ENCODE measurements around the gene TSGA10IP.
A peak's percentile ranks its signal among the peaks of the same experiment; 100 is the strongest.

Gene TSGA10IP

DNA sequence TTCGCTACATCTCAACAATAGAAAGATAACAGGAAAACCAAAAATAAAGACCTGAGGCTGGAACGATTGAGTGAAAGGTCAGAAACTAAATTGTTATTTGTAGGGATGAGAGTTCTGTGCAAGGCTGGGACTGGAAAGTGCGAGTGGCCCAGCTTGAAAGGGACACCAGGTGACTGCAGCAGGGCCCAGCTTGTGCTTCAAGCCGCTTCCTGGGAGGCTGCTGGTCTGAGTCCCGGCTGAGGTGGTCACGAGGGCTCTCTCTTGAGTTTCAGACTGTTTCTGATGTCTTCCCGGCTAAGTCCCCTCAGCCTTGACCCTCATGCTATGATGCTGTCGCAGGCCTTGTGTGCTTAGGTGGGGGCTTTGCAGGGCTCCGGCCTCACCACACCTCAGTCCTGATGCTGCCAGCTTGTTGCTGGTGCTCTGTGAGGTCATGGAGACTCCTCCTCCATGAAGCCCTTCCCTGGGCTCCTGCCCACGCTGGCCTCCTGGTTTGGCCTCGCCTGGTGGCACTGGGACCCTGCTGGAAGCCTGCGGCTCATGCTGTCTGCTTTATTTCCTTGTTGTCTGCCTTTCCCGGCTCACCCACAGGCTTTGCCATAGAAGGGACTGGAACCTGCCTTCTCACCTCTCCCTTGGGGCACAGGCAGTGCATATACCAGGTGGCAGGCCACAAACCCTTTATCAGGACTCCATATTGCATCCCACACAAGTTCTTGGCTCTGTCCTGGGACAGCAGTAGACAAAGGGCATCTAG, 61.0 kb downstream of the TSGA10IP start:
- H3K27ac ChIP-seq (ENCODE audit: low read depth, low read length) = peak overlapping the region; percentile 86

DNA sequence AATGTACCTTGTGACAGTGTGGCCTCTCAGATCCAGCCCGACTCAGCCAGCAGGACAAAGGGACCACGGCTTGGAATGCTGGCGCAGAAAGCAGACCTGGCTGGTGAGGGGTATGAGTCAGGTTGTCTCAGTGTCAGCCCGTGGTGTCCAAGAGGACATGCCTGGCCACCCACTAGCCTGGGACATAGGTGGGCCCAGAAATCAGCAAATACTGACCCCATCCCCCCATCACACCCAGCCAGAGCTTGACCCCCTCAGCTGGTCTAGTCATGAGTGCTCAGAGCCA, 61.6 kb downstream of the TSGA10IP start:
- H4K5ac ChIP-seq (ENCODE audit: low read length) = no peak overlapping the region
- H3K36me3 ChIP-seq (ENCODE audit: control insufficient read depth, insufficient read depth, low read length) = peaks cover 3% of the 10 kb centered on the region
- no CpG with 5 or more reads among the region's 4 CpGs for WGBS (ENCODE audit: extremely low coverage, insufficient coverage, low lambda C conversion rate)
- peaks cover 10% of the 10 kb centered on the region for H3K79me1 ChIP-seq (ENCODE audit: low read length)
- no peak overlapping the region for H4K8ac ChIP-seq (ENCODE audit: low read depth, low read length)
- H2AK5ac ChIP-seq (ENCODE audit: low read length) = no peak overlapping the region
- H3K18ac ChIP-seq (ENCODE audit: low read length) = peak overlapping the region; percentile 3
- no peak overlapping the region for H3K9ac ChIP-seq (ENCODE audit: low read length)
- H3K4me1 ChIP-seq (ENCODE audit: control insufficient read depth, low read depth, low read length) = peaks cover 15% of the 10 kb centered on the region
- H3K23ac ChIP-seq (ENCODE audit: low read length) = no peak overlapping the region
- peak overlapping the region; percentile 86 for H3K27ac ChIP-seq (ENCODE audit: low read depth, low read length)
- DNase-seq = no peak
- no peak overlapping the region for H2BK120ac ChIP-seq (ENCODE audit: low read depth, low read length)
- H3K56ac ChIP-seq (ENCODE audit: low read length) = peak overlapping the region; percentile 54
- H3K4ac ChIP-seq (ENCODE audit: low read depth, low read length) = no peak overlapping the region
- peak overlapping the region; percentile 48 for H2BK5ac ChIP-seq (ENCODE audit: low read length)
- no peak overlapping the region for H3K4me3 ChIP-seq (ENCODE audit: low read length)
- peaks cover 9% of the 10 kb centered on the region for H3K79me2 ChIP-seq (ENCODE audit: control insufficient read depth, insufficient read depth, low read length)
- no peaks in the 10 kb centered on the region for H3K27me3 ChIP-seq (ENCODE audit: insufficient read depth, low read length, poor library complexity)
- no peak overlapping the region for H3K4me2 ChIP-seq (ENCODE audit: low read length)
- H2BK15ac ChIP-seq (replicated peaks; ENCODE audit: low read depth) = no peak overlapping the region

More for the DNA sequence above, 61.0 kb downstream of the TSGA10IP start:
- Histone ChIP-seq H3K23ac (ENCODE audit: low read length) (no peak overlapping the region), H3K79me1 (ENCODE audit: low read length) (peaks cover 14% of the 10 kb centered on the region), H3K79me2 (ENCODE audit: control insufficient read depth, insufficient read depth, low read length) (peaks cover 13% of the 10 kb centered on the region), H3K4me3 (ENCODE audit: low read length) (no peak overlapping the region), H3K9ac (ENCODE audit: low read length) (no peak overlapping the region), H4K8ac (ENCODE audit: low read depth, low read length) (no peak overlapping the region), H3K18ac (ENCODE audit: low read length) (peak overlapping the region; percentile 3), H3K4ac (ENCODE audit: low read depth, low read length) (no peak overlapping the region), H3K27me3 (ENCODE audit: insufficient read depth, low read length, poor library complexity) (no peaks in the 10 kb centered on the region), H3K36me3 (ENCODE audit: control insufficient read depth, insufficient read depth, low read length) (peaks cover 3% of the 10 kb centered on the region), H3K4me1 (ENCODE audit: control insufficient read depth, low read depth, low read length) (peaks cover 15% of the 10 kb centered on the region), H4K5ac (ENCODE audit: low read length) (no peak overlapping the region), H2BK5ac (ENCODE audit: low read length) (peak overlapping the region; percentile 48), H2AK5ac (ENCODE audit: low read length) (peak overlapping the region; percentile 22), H3K56ac (ENCODE audit: low read length) (peak overlapping the region; percentile 54), H2BK120ac (ENCODE audit: low read depth, low read length) (no peak overlapping the region), H2BK15ac (replicated peaks; ENCODE audit: low read depth) (no peak overlapping the region), H3K4me2 (ENCODE audit: low read length) (no peak overlapping the region)
- DNase-seq = no peak
- no CpG with 5 or more reads among the region's 13 CpGs for WGBS (ENCODE audit: extremely low coverage, insufficient coverage, low lambda C conversion rate)

DNA sequence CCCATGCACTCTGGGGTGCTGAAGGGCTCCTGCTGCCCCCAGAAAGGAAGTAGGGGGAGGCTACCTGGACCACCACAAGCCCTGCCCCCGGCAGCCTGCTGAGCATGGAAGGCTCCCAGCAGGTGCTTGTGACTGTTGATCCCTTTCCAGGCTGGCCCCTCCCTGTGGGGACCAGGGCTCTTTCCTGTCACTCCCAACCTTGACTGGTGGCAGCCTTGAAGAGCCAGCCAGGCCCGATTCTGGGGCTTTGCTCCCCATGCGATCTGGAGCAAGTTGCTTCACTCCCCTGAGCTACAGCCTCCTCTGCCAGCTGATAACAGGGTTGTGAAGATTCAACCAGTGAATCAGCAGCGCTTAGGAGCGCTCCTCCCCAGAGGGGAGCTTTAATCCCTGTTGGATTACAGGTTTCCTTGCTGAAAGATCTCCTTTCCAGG, 61.9 kb downstream of the TSGA10IP start:
- Histone ChIP-seq H3K4me3 (ENCODE audit: low read length) (no peak overlapping the region), H3K4me2 (ENCODE audit: low read length) (no peak overlapping the region), H3K56ac (ENCODE audit: low read length) (peak overlapping the region; percentile 54), H3K36me3 (ENCODE audit: control insufficient read depth, insufficient read depth, low read length) (peaks cover 3% of the 10 kb centered on the region), H3K79me1 (ENCODE audit: low read length) (peaks cover 10% of the 10 kb centered on the region), H3K27me3 (ENCODE audit: insufficient read depth, low read length, poor library complexity) (no peaks in the 10 kb centered on the region), H2AK5ac (ENCODE audit: low read length) (no peak overlapping the region), H3K4ac (ENCODE audit: low read depth, low read length) (peak overlapping the region; percentile 56), H4K8ac (ENCODE audit: low read depth, low read length) (no peak overlapping the region), H3K18ac (ENCODE audit: low read length) (peak overlapping the region; percentile 3), H3K9ac (ENCODE audit: low read length) (no peak overlapping the region), H2BK5ac (ENCODE audit: low read length) (peak overlapping the region; percentile 48), H3K27ac (ENCODE audit: low read depth, low read length) (peak overlapping the region; percentile 86), H3K4me1 (ENCODE audit: control insufficient read depth, low read depth, low read length) (peaks cover 15% of the 10 kb centered on the region), H3K79me2 (ENCODE audit: control insufficient read depth, insufficient read depth, low read length) (peaks cover 9% of the 10 kb centered on the region), H3K23ac (ENCODE audit: low read length) (no peak overlapping the region), H2BK15ac (replicated peaks; ENCODE audit: low read depth) (no peak overlapping the region), H2BK120ac (ENCODE audit: low read depth, low read length) (no peak overlapping the region), H4K5ac (ENCODE audit: low read length) (no peak overlapping the region)
- peak; percentile 79 for DNase-seq
- no CpG with 5 or more reads among the region's 5 CpGs for WGBS (ENCODE audit: extremely low coverage, insufficient coverage, low lambda C conversion rate)

DNA sequence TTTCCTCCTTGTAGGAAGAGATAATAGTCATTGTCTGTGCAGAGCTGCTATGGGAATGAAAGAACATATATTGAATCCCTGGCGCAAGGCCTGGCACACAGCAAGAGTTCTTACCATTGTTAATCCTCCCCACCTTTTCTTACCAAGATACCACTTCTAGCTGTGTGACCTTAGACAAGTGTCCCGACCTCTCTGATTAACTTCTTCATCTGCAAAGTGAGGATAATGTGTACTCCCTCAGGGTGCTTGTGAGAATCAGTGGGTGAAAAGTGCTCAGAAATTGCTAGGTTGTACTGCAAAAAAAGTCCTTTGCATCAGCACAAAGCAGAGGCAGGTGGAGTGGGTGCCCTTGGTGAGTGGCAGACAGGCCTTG, 62.8 kb downstream of the TSGA10IP start:
- Histone ChIP-seq H3K4me3 (ENCODE audit: low read length) (no peak overlapping the region), H2BK120ac (ENCODE audit: low read depth, low read length) (no peak overlapping the region)

DNA sequence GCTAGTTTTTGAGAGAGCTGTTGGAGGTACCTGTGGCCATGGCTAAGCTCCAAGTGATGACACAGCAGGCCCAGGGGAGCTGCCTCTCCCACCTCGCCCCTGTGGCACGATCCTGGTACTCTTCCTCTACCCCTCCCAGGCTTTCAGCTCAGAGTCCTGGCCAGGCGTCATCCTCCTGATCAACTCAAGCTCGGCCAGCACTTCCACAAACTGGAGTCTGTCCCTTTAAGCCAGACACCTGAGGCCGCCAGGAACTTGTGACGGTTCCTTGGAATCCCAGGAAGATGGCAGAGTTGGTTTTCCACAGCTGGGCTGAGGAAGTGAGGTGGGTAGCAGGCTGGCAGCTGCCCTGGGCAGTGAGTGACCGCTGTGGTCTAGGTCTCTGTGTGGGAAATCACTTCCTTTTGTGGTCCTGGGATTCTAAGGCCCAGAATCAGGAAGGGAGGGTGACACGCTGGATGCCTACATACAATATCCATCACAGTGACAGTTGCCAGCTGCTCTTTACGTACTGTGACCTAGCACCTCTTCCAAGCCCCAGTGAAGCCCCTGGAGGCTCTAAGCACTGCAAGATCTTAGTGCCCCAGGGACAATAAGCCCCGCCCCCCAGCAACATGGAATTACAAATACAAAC, 63.3 kb downstream of the TSGA10IP start:
- Histone ChIP-seq H3K23ac (ENCODE audit: low read length) (no peak overlapping the region), H3K79me2 (ENCODE audit: control insufficient read depth, insufficient read depth, low read length) (peaks cover 2% of the 10 kb centered on the region)

More for the DNA sequence above, 62.8 kb downstream of the TSGA10IP start:
- no CpG with 5 or more reads among the region's 2 CpGs for WGBS (ENCODE audit: extremely low coverage, insufficient coverage, low lambda C conversion rate)
- peaks cover 7% of the 10 kb centered on the region for H3K79me1 ChIP-seq (ENCODE audit: low read length)
- H2BK15ac ChIP-seq (replicated peaks; ENCODE audit: low read depth) = no peak overlapping the region
- no peak for DNase-seq
- H3K4me2 ChIP-seq (ENCODE audit: low read length) = no peak overlapping the region
- no peak overlapping the region for H3K4ac ChIP-seq (ENCODE audit: low read depth, low read length)
- H3K56ac ChIP-seq (ENCODE audit: low read length) = no peak overlapping the region
- H3K9ac ChIP-seq (ENCODE audit: low read length) = no peak overlapping the region
- peaks cover 3% of the 10 kb centered on the region for H3K36me3 ChIP-seq (ENCODE audit: control insufficient read depth, insufficient read depth, low read length)
- no peak overlapping the region for H3K18ac ChIP-seq (ENCODE audit: low read length)
- no peaks in the 10 kb centered on the region for H3K27me3 ChIP-seq (ENCODE audit: insufficient read depth, low read length, poor library complexity)
- peaks cover 6% of the 10 kb centered on the region for H3K79me2 ChIP-seq (ENCODE audit: control insufficient read depth, insufficient read depth, low read length)
- H3K4me1 ChIP-seq (ENCODE audit: control insufficient read depth, low read depth, low read length) = peaks cover 15% of the 10 kb centered on the region
- H3K23ac ChIP-seq (ENCODE audit: low read length) = no peak overlapping the region
- H2BK5ac ChIP-seq (ENCODE audit: low read length) = no peak overlapping the region
- no peak overlapping the region for H4K8ac ChIP-seq (ENCODE audit: low read depth, low read length)
- no peak overlapping the region for H4K5ac ChIP-seq (ENCODE audit: low read length)
- no peak overlapping the region for H2AK5ac ChIP-seq (ENCODE audit: low read length)
- H3K27ac ChIP-seq (ENCODE audit: low read depth, low read length) = no peak overlapping the region

More for the DNA sequence above, 63.3 kb downstream of the TSGA10IP start:
- Histone ChIP-seq H4K8ac (ENCODE audit: low read depth, low read length) (no peak overlapping the region), H3K56ac (ENCODE audit: low read length) (peak overlapping the region; percentile 71), H2BK5ac (ENCODE audit: low read length) (peak overlapping the region; percentile 35), H3K4me3 (ENCODE audit: low read length) (no peak overlapping the region), H3K27ac (ENCODE audit: low read depth, low read length) (no peak overlapping the region), H3K4ac (ENCODE audit: low read depth, low read length) (no peak overlapping the region), H2BK15ac (replicated peaks; ENCODE audit: low read depth) (no peak overlapping the region), H3K9ac (ENCODE audit: low read length) (no peak overlapping the region), H3K27me3 (ENCODE audit: insufficient read depth, low read length, poor library complexity) (no peaks in the 10 kb centered on the region), H3K18ac (ENCODE audit: low read length) (no peak overlapping the region), H3K4me1 (ENCODE audit: control insufficient read depth, low read depth, low read length) (peaks cover 15% of the 10 kb centered on the region), H2AK5ac (ENCODE audit: low read length) (peak overlapping the region; percentile 84), H2BK120ac (ENCODE audit: low read depth, low read length) (no peak overlapping the region), H4K5ac (ENCODE audit: low read length) (no peak overlapping the region), H3K4me2 (ENCODE audit: low read length) (no peak overlapping the region), H3K79me1 (ENCODE audit: low read length) (peaks cover 4% of the 10 kb centered on the region), H3K36me3 (ENCODE audit: control insufficient read depth, insufficient read depth, low read length) (peaks cover 3% of the 10 kb centered on the region)
- whole genome bisulfite sequencing (ENCODE audit: extremely low coverage, insufficient coverage, low lambda C conversion rate) = no CpG with 5 or more reads among the region's 10 CpGs
- DNase-seq = peak; percentile 57
